C4-2B (cell line): ENCODE data around the gene TBKBP1.

Source experiments
- H3K27ac ChIP-seq: fragments of 450-650 bp; 2 replicates; pipeline ENCODE4 v1.5.1; 2017
- ZFX ChIP-seq: fragments of 450-650 bp; IDR thresholded peaks from 2 replicates; pipeline ENCODE4 v1.6.1; 2017
- TF ChIP-seq, protein P1 (sequence below): fragments of 450-650 bp; conservative IDR thresholded peaks from 2 replicates; pipeline ENCODE4 v1.5.1; 2017; ENCODE audit warnings: mild to moderate bottlenecking

TBKBP1 gene

DNA sequence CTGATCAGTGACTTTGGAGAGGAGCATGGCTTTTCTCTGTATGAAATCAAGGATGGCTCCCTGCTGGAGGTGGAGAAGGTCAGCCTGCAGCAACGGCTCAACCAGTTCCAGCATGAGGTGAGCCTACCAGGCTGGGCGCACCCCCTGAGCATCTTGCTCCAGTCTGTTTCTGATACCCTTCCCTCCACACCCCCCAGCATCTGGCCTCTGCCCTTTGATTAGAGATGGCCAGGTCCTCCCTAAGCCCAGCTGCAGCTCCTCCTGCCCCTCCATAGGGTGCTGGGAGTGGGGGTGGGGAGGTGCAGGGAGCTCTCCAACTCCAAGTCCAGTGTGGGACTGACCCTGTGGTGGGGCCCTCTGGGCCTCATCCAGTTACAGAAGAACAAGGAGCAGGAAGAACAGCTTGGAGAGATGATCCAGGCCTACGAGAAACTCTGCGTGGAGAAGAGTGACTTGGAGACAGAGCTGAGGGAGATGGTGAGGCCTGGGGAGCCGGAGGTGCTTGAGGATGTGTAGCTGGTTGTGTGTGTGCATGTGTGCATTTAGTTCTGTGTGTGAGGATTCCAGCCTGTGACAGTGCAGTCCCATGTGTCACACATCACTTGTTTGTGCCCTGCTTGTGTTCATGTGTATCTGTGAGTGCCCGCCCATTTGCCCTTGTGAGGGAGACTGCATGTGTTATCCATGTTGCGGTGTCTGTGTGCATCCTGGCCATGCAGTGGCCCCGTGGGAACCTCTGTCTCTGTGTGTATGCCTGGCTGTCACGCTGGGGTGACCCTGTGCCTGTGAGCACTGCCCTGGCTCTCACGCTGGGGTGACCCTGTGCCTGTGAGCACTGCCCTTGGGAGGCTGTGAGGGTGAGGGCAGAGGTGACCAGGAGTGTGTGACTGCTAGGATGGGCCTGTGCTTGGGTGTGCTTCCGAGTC is 3.0 kb downstream of the TBKBP1 start:
- no peak overlapping the region for H3K27ac ChIP-seq
- TF ChIP-seq ZFX, result no peak
- TF ChIP-seq, protein P1, sequence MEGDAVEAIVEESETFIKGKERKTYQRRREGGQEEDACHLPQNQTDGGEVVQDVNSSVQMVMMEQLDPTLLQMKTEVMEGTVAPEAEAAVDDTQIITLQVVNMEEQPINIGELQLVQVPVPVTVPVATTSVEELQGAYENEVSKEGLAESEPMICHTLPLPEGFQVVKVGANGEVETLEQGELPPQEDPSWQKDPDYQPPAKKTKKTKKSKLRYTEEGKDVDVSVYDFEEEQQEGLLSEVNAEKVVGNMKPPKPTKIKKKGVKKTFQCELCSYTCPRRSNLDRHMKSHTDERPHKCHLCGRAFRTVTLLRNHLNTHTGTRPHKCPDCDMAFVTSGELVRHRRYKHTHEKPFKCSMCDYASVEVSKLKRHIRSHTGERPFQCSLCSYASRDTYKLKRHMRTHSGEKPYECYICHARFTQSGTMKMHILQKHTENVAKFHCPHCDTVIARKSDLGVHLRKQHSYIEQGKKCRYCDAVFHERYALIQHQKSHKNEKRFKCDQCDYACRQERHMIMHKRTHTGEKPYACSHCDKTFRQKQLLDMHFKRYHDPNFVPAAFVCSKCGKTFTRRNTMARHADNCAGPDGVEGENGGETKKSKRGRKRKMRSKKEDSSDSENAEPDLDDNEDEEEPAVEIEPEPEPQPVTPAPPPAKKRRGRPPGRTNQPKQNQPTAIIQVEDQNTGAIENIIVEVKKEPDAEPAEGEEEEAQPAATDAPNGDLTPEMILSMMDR, result no peak

DNA sequence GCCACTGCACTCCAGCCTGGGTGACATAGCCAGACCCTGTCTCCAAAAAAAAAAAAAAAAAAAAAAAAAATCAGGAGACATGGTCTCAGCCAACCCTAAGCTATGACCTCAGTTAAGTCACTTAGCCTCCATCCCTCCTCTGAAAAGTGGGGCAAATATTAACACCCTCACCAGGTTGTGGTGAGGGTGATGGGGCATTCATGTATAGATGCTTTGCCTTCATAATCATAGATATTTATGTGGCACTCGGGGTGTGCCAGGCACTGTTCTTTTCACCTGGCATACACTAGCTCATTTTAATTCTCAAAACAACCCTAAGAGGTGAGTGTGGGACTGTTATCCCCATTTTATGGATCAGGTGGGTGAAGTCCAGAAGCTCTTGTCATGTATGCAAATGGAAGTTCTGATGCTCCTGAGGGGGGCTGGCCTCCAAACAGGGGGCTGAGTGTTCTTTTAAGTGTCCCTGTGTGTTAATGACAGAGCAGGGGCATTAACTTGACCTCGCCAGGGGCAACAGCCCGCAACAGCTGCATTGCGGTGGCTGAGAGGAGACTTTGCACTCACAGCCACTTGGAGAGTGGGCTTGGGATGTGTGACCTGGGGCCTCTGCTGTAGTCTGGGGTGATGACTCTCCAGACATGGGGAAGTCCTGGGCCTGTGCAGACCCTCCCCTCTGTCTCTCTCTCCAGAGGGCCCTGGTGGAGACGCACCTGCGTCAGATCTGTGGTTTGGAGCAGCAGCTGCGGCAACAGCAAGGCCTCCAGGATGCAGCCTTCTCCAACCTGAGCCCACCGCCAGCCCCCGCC is 4.1 kb downstream of the TBKBP1 start:
- H3K27ac ChIP-seq, result no peak overlapping the region
- TF ChIP-seq, protein P1, result no peak; the same call in 1 of the 2 replicates
- no peak for TF ChIP-seq ZFX

DNA sequence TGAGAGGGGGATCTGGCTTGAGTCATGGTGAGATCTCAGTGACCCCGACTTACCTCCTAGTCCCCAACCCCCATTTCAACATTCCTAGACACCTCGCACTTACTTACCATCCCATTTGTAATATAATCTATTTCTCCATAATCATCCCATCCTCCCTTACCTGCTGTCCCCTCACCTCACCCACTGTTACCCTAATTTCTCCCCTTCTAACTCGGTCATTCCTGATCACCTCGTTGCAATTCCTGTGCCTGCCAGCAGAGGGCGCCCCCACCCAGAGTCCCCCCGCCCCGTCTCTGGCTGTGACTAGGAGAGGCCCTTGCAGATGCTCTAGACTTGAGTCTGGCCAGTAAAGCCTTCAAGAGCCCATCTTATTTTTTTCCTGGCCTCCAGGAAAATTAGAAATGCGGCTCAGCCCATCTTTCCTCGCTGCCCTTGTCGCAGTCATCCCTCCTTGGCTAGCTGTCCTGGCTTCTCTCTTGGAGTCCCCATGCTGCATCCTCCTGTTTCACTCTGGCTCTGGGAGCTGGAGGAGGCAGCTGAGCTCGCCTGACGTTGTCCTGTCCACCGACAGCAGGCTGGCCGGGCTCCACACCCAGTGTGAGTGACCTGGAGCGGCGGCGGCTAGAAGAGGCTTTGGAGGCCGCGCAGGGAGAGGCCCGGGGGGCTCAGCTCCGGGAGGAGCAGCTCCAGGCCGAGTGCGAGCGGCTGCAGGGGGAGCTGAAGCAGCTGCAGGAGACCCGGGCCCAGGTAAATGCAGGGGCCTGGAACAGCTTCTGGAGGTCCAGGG is 5.0 kb downstream of the TBKBP1 start:
- H3K27ac ChIP-seq, result no peak overlapping the region
- no peak for TF ChIP-seq ZFX
- TF ChIP-seq, protein P1, result peak; percentile 99

DNA sequence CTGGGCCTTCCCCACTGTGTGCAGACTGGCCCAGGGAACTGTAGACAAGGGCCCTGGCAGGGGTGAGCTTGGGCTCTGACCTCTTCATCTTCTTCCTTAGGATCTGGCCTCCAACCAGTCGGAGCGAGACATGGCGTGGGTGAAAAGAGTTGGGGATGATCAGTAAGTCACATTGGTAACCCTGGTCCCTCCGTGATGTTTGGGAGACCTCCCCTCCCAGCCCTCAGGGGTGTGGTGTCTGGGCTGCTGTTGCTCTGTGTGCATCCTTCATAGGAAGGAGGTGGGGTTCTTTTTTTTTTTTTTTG is 5.5 kb downstream of the TBKBP1 start:
- no peak for TF ChIP-seq ZFX
- TF ChIP-seq, protein P1, result no peak

DNA sequence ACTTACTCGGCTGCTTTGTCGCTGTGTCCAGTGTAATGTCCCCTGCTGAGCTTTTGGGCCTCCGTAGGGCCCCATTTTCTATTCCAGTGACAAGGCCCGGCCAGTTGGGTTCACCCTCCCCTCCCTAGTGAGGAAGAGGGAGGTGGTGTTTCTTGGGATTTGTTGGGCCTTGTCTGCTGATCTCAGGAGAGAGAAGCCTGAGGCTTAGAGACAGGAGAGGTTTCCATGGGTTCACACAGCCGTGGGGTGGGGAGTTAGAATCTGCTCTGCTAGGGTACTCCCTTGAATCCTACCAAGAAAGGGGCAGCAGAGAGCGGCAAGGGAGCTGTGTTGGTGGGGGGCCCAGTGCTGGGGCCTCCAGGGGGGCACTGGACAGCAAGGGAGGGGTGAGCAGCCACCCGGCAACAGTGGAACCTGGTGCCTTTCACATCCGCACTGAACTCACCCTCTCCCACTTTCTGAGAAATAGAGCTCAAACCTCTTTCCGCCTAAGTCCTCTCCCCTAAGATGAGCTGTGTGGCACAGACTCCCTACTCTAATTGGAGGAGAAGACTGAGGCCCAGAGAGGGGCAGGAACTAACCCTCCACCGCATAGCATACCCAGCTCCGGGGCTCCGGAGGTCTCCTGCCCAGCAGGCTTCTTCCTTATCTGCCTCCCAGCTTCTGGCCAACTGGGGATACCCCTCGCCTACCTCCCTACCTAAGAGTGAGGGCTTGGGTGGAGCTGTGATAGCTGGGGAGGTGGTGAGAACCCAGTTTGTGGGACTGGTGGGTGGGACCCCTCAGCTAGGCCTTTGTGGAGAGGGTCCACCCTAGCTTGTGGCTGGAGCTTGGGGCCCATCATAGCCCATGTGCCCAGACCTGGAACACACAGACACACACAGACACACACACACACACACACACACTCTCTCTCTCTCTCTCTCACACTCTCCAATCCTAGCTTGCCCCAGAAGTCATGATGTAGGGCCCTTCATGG is 6.8 kb downstream of the TBKBP1 start:
- H3K27ac ChIP-seq, result no peak overlapping the region
- TF ChIP-seq, protein P1, result no peak
- no peak for TF ChIP-seq ZFX

More for the DNA sequence above, 5.5 kb downstream of the TBKBP1 start:
- no peak overlapping the region for H3K27ac ChIP-seq

DNA sequence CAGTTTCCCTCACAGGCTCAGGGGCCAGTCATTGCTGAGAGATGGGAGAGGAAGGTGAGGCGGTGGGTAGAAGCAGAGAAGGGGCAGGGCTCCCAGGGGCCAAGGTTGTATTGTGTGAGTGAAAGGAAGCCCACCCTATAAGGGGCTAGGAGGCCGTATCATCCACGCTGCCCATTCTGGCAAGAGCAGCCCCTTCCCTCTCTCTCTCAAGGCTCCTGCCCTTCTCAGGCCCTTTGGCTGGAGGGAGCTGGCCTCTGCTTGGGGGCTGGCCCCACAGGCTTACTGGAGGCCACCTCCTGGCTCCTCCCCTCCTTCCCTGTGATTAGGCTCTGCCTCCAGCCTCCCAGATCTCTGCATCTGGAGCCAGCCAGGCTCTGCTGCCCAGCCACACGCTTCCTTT is 7.6 kb downstream of the TBKBP1 start:
- TF ChIP-seq, protein P1, result no peak
- TF ChIP-seq ZFX, result no peak
- H3K27ac ChIP-seq, result no peak overlapping the region
